ENCODE results near the gene RPRD1B. TPM values are rescaled to one million over a fixed set of nuclear protein-coding genes. Genes with fewer than 3 reads are reported as not detected.

Gene RPRD1B
- total and polyA plus RNA-seq, 2 of the 13 experiments (the other 11 are each of a cell fraction or from before 2014, with no cell fraction given), result 31.1 to 41.5 TPM

DNA sequence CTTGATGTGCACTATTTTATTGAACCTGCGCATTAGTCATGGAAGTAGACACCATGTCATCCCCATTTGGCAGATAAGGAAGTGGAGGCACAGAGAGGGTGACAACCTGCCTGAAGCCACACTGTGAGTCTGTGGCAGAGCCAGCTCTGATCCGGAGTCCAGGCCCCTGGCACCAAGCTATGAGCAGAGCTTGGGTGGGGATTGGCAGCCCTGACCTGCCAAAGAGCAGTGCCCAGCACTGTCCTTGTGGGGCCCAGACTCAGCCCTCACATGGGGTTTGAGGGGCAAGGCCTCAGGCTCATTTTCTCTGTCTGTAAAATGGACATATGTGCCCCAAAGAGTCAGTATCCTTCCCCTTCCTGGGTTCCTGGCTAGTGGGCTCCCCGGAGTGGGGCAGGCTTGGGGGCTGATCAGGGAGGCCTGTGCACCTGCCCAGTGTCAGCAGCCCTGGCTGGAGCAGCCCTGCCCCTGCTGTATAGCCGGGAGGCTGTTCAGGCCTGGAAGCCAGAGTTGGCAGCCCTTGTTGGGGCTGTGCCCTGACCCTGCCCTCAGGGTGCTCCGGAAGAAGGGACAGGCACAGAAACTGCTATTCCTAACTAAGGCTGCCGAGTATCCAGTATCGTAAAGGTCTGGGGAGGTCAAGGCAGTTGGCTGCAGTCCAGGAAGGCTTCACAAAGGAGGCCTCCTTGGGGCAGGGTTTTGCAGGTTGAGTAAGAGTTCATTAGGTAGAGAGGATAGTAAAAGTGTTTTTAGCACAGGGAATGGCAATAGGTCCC, 92.8 kb downstream of the RPRD1B start (continued):
- TF ChIP-seq WIZ (CRISPR knock-in tag; IDR thresholded peaks at IDR 0.05) (no peak), AHR (CRISPR knock-in tag; IDR thresholded peaks at IDR 0.05) (no peak), RXRA (CRISPR knock-in tag; IDR thresholded peaks at IDR 0.05) (peak; percentile 45; the same call in 1 of the 2 replicates), ZNF496 (CRISPR knock-in tag; IDR thresholded peaks at IDR 0.05; ENCODE audit: insufficient replicate concordance) (no peak), NFYC (CRISPR knock-in tag; IDR thresholded peaks at IDR 0.05) (0 out of 2 replicates have a peak, but pooled peaks have one; percentile 7), SETDB1 (CRISPR knock-in tag; IDR thresholded peaks at IDR 0.05; ENCODE audit: borderline replicate concordance) (no peak), ZNF629 (CRISPR knock-in tag; conservative IDR thresholded peaks at IDR 0.05) (peak; percentile 89), GATAD1 (CRISPR knock-in tag; IDR thresholded peaks at IDR 0.05) (peak; percentile 11; the same call in 1 of the 2 replicates), RAD21 (CRISPR knock-in tag; IDR thresholded peaks at IDR 0.05) (no peak), PLRG1 (conservative IDR thresholded peaks at IDR 0.05) (no peak), SMARCC2 (IDR thresholded peaks at IDR 0.05) (no peak), IKZF4 (CRISPR knock-in tag; IDR thresholded peaks at IDR 0.05; ENCODE audit: borderline replicate concordance, low read depth, not compliant biosample characterization) (no peak), SIX1 (CRISPR knock-in tag; IDR thresholded peaks at IDR 0.05; ENCODE audit: borderline replicate concordance) (peak; percentile 28; the same call in 1 of the 2 replicates)
- TF ChIP-seq, protein P1, sequence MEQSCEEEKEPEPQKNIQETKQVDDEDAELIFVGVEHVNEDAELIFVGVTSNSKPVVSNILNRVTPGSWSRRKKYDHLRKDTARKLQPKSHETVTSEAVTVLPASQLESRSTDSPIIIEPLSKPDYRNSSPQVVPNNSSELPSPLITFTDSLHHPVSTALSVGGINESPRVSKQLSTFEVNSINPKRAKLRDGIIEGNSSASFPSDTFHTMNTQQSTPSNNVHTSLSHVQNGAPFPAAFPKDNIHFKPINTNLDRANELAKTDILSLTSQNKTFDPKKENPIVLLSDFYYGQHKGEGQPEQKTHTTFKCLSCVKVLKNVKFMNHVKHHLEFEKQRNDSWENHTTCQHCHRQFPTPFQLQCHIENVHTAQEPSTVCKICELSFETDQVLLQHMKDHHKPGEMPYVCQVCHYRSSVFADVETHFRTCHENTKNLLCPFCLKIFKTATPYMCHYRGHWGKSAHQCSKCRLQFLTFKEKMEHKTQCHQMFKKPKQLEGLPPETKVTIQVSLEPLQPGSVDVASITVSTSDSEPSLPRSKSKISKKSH (CRISPR knock-in tag; IDR thresholded peaks at IDR 0.05; ENCODE audit: borderline replicate concordance), result peak; percentile 25; the same call in 1 of the 2 replicates
- TF ChIP-seq, protein P2, sequence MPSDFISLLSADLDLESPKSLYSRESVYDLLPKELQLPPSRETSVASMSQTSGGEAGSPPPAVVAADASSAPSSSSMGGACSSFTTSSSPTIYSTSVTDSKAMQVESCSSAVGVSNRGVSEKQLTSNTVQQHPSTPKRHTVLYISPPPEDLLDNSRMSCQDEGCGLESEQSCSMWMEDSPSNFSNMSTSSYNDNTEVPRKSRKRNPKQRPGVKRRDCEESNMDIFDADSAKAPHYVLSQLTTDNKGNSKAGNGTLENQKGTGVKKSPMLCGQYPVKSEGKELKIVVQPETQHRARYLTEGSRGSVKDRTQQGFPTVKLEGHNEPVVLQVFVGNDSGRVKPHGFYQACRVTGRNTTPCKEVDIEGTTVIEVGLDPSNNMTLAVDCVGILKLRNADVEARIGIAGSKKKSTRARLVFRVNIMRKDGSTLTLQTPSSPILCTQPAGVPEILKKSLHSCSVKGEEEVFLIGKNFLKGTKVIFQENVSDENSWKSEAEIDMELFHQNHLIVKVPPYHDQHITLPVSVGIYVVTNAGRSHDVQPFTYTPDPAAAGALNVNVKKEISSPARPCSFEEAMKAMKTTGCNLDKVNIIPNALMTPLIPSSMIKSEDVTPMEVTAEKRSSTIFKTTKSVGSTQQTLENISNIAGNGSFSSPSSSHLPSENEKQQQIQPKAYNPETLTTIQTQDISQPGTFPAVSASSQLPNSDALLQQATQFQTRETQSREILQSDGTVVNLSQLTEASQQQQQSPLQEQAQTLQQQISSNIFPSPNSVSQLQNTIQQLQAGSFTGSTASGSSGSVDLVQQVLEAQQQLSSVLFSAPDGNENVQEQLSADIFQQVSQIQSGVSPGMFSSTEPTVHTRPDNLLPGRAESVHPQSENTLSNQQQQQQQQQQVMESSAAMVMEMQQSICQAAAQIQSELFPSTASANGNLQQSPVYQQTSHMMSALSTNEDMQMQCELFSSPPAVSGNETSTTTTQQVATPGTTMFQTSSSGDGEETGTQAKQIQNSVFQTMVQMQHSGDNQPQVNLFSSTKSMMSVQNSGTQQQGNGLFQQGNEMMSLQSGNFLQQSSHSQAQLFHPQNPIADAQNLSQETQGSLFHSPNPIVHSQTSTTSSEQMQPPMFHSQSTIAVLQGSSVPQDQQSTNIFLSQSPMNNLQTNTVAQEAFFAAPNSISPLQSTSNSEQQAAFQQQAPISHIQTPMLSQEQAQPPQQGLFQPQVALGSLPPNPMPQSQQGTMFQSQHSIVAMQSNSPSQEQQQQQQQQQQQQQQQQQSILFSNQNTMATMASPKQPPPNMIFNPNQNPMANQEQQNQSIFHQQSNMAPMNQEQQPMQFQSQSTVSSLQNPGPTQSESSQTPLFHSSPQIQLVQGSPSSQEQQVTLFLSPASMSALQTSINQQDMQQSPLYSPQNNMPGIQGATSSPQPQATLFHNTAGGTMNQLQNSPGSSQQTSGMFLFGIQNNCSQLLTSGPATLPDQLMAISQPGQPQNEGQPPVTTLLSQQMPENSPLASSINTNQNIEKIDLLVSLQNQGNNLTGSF (CRISPR knock-in tag; IDR thresholded peaks at IDR 0.05), result no peak
- TF ChIP-seq, protein P3, sequence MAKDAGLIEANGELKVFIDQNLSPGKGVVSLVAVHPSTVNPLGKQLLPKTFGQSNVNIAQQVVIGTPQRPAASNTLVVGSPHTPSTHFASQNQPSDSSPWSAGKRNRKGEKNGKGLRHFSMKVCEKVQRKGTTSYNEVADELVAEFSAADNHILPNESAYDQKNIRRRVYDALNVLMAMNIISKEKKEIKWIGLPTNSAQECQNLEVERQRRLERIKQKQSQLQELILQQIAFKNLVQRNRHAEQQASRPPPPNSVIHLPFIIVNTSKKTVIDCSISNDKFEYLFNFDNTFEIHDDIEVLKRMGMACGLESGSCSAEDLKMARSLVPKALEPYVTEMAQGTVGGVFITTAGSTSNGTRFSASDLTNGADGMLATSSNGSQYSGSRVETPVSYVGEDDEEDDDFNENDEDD (CRISPR knock-in tag; IDR thresholded peaks at IDR 0.05; ENCODE audit: borderline replicate concordance), result no peak
- TF ChIP-seq, protein P4, sequence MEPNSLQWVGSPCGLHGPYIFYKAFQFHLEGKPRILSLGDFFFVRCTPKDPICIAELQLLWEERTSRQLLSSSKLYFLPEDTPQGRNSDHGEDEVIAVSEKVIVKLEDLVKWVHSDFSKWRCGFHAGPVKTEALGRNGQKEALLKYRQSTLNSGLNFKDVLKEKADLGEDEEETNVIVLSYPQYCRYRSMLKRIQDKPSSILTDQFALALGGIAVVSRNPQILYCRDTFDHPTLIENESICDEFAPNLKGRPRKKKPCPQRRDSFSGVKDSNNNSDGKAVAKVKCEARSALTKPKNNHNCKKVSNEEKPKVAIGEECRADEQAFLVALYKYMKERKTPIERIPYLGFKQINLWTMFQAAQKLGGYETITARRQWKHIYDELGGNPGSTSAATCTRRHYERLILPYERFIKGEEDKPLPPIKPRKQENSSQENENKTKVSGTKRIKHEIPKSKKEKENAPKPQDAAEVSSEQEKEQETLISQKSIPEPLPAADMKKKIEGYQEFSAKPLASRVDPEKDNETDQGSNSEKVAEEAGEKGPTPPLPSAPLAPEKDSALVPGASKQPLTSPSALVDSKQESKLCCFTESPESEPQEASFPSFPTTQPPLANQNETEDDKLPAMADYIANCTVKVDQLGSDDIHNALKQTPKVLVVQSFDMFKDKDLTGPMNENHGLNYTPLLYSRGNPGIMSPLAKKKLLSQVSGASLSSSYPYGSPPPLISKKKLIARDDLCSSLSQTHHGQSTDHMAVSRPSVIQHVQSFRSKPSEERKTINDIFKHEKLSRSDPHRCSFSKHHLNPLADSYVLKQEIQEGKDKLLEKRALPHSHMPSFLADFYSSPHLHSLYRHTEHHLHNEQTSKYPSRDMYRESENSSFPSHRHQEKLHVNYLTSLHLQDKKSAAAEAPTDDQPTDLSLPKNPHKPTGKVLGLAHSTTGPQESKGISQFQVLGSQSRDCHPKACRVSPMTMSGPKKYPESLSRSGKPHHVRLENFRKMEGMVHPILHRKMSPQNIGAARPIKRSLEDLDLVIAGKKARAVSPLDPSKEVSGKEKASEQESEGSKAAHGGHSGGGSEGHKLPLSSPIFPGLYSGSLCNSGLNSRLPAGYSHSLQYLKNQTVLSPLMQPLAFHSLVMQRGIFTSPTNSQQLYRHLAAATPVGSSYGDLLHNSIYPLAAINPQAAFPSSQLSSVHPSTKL (CRISPR knock-in tag; IDR thresholded peaks at IDR 0.05), result peak; percentile 58
